GM12878 (cell line): ENCODE measurements around the gene UQCRC1. TPM values are rescaled to one million over a fixed set of nuclear protein-coding genes. Genes with fewer than 3 reads are reported as not detected.

Experiments used
- ATAC-seq: fragments of 200-7000 bp; cut with Tn5 transposase; 3 replicates; pipeline ENCODE4 v1.9.1; 2020; ENCODE audit warnings: mild to moderate bottlenecking, moderate library complexity
- BruUV-seq: library from RNA; stranded (reverse); fragments of 400-500 nt; replicated peaks from 2 replicates; lab custom pipeline; 2021; lab: Mats Ljungman, UMichigan
- CTCF ChIA-PET: fragments of 300-600 bp; sonication (Branson Sonifier 250); formaldehyde crosslinking; extraction: SDS; loops from one replicate; lab custom pipeline; 2021; ENCODE audit warnings: inconsistent platforms; lab: Yijun Ruan, JAX
- POLR2A ChIA-PET: fragments of 350-600 bp; formaldehyde crosslinking; extraction: SDS; loops from one replicate; lab custom pipeline; 2021; ENCODE audit warnings: inconsistent platforms; lab: Charles Lee
- RAD21 ChIA-PET: fragments of 300-600 bp; sonication (Branson Sonifier 250); formaldehyde crosslinking; loops from one replicate; lab custom pipeline; 2023; ENCODE audit warnings: antibody characterized with exemption; ENCODE audit not compliant: unreplicated experiment; lab: Charles Lee
- SMC1A ChIA-PET: fragments of 300-600 bp; sonication (Branson Sonifier 250); formaldehyde crosslinking; loops from one replicate; lab custom pipeline; 2023; ENCODE audit not compliant: unreplicated experiment, uncharacterized antibody; lab: Charles Lee
- DNase-seq: peaks from one replicate; pipeline ENCODE4 v3.0.0-alpha.2; 2011; ENCODE audit warnings: low read depth, low spot score
- FAIRE-seq: peaks from 3 replicates; lab custom pipeline; 2011; peaks lifted over from hg19 to GRCh38; lab: Jason Lieb, UNC
- H2AFZ ChIP-seq: 2 replicates; pipeline ENCODE4 v1.6.0; 2011; ENCODE audit warnings: low read depth, low read length, control low read depth; ENCODE audit not compliant: control insufficient read depth
- H3K27ac ChIP-seq: 2 replicates; pipeline ENCODE4 v1.5.1; 2011; ENCODE audit warnings: control low read depth; ENCODE audit not compliant: control insufficient read depth, insufficient read depth
- H3K27me3 ChIP-seq, 2 experiments: replicated peaks in 1 of 2; 2 replicates each; pipeline versions ENCODE4 v1.6.0 to v1.6.1; 2011; ENCODE audit warnings: low read length in 1 of 2; ENCODE audit not compliant: control insufficient read depth in 2 of 2, insufficient read depth in 2 of 2
- H3K36me3 ChIP-seq, 2 experiments: 2 replicates each; pipeline ENCODE4 v1.5.1; 2011; ENCODE audit warnings: low read length in 1 of 2; ENCODE audit not compliant: control insufficient read depth in 2 of 2, insufficient read depth in 2 of 2
- H3K4me1 ChIP-seq: 2 replicates; pipeline ENCODE4 v1.6.1; 2011; ENCODE audit warnings: mild to moderate bottlenecking, low read length, moderate library complexity, mixed read lengths; ENCODE audit not compliant: control insufficient read depth, insufficient read depth
- H3K4me2 ChIP-seq: 2 replicates; pipeline ENCODE4 v1.6.0; 2011; ENCODE audit warnings: control low read depth; ENCODE audit not compliant: control insufficient read depth, insufficient read depth
- H3K4me3 ChIP-seq: fragments of 200-600 bp; sonication (generic); 2 replicates; pipeline ENCODE4 v1.5.1; 2016
- H3K79me2 ChIP-seq: 2 replicates; pipeline ENCODE4 v1.6.0; 2011; ENCODE audit warnings: low read length; ENCODE audit not compliant: control insufficient read depth, insufficient read depth
- H3K9ac ChIP-seq: 2 replicates; pipeline ENCODE4 v1.8.0; 2011; ENCODE audit warnings: low read length, control low read depth, mixed read lengths; ENCODE audit not compliant: control insufficient read depth, insufficient read depth
- H3K9me3 ChIP-seq: replicated peaks from 3 replicates; pipeline ENCODE4 v1.5.1; 2011; ENCODE audit warnings: mild to moderate bottlenecking, low read length; ENCODE audit not compliant: control insufficient read depth, insufficient read depth
- H4K20me1 ChIP-seq: 2 replicates; pipeline ENCODE4 v1.6.0; 2011; ENCODE audit not compliant: control insufficient read depth, insufficient read depth
- E4F1 ChIP-seq: fragments of 450-650 bp; IDR thresholded peaks from 2 replicates; pipeline ENCODE4 v1.6.1; 2018; ENCODE audit warnings: borderline replicate concordance, mild to moderate bottlenecking; ENCODE audit not compliant: partially characterized antibody
- KLF5 ChIP-seq: fragments of 450-650 bp; IDR thresholded peaks from 2 replicates; pipeline ENCODE4 v1.6.1; 2014; ENCODE audit warnings: mild to moderate bottlenecking; ENCODE audit not compliant: partially characterized antibody
- NFYB ChIP-seq: IDR thresholded peaks from 2 replicates; pipeline ENCODE4 v1.6.1; 2011; ENCODE audit warnings: low read depth, mild to moderate bottlenecking, low read length, improper control_type of control experiment, moderate library complexity; ENCODE audit not compliant: insufficient read depth
- PAX8 ChIP-seq: fragments of 450-650 bp; IDR thresholded peaks from 2 replicates; pipeline ENCODE4 v1.6.1; 2017; ENCODE audit warnings: mild to moderate bottlenecking, moderate library complexity
- SPI1 ChIP-seq: IDR thresholded peaks from 2 replicates; pipeline ENCODE4 v1.6.1; 2011; ENCODE audit warnings: low read depth, mild to moderate bottlenecking, low read length, moderate library complexity, borderline replicate concordance; ENCODE audit not compliant: insufficient read depth
- TCF12 ChIP-seq: IDR thresholded peaks from 2 replicates; pipeline ENCODE4 v1.6.1; 2011; ENCODE audit warnings: low read depth, mild to moderate bottlenecking, low read length
- ZNF24 ChIP-seq: fragments of 450-650 bp; IDR thresholded peaks from 2 replicates; pipeline ENCODE4 v1.6.1; 2017; ENCODE audit warnings: antibody characterized with exemption, mild to moderate bottlenecking
- WGBS: methylation state at CpG from one replicate; pipeline ENCODE4 v1.1.6; 2016; ENCODE audit warnings: low lambda C conversion rate; ENCODE audit not compliant: insufficient replicate concordance, insufficient coverage; ENCODE audit errors: missing lambda C conversion rate; 5-methylcytosine and 5-hydroxymethylcytosine counted together
- in situ Hi-C: fragments of 300-500 bp; cut with MboI; formaldehyde crosslinking; loops from 9 replicates; pipeline ENCODE4 v1.14.3; 2018; ENCODE audit warnings: mixed read lengths
- intact Hi-C: fragments of 100-400 bp; cut with micrococcal nuclease; formaldehyde crosslinking; loops from one replicate; pipeline ENCODE4 v1.14.2; 2022; ENCODE audit not compliant: unreplicated experiment
- polyA plus RNA-seq, 11 experiments: library from polyadenylated mRNA; depleted of rRNA in 4 of 11; unstranded in 6 of 11; stranded (reverse) in 5 of 11; fragments of >200 nt; fragmentation: Nextera tagmentation in 4 of 11; fragmentation: Illumina TruSeq in 1 of 11; extraction: Ambion mirVana in 4 of 11; extraction: Trizol in 1 of 11; gene quantifications; 1 replicate in 1 of 11; 2 replicates in 10 of 11; pipeline versions ENCODE4 v1.2.1 to v1.2.3, GENCODE V29; 2011 to 2016; ENCODE audit warnings: inconsistent platforms in 2 of 11, missing spikeins in 2 of 11, low read depth in 1 of 11
- total RNA-seq, 4 experiments: library from RNA; depleted of rRNA in 3 of 4; stranded (reverse); fragments of >200 nt in 3 of 4; fragmentation: Illumina TruSeq in 1 of 4; extraction: Trizol in 1 of 4; gene quantifications; 2 replicates each; pipeline versions ENCODE4 v1.2.1 to v1.2.3, GENCODE V29; 2013 to 2021
- TF ChIP-seq, protein P1 (sequence below): fragments of 450-650 bp; IDR thresholded peaks from 2 replicates; pipeline ENCODE4 v1.6.1; 2017; ENCODE audit warnings: borderline replicate concordance
- TF ChIP-seq, protein P2 (sequence below): IDR thresholded peaks from 2 replicates; pipeline ENCODE4 v1.6.1; 2012; ENCODE audit warnings: low read depth, low read length, improper control_type of control experiment

UQCRC1 gene
- total and polyA plus RNA-seq, 10 of the 15 experiments (the other 5 are each of a cell fraction or from before 2014, with no cell fraction given) = 116 to 426 (median 228) TPM

DNA sequence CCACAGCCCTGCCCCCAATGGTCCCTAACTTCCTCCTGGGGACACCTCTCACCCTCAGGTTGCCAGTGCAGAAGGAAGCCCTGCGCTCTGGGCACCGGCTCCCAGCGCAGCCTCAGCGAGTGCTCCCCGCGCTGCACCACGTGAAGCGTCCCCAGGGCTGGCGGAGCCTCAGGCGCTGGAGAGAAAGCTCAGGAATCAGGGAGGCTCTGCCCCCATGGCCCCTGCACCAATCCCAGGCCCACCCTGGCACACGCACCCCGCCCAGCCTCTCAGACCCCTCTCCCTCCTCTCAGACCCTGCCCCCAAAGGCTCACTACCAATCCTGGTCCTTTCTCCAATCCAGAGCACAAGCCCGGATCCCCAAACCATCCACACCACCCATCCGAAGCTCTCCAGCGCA lies 21.2 kb downstream of the UQCRC1 start:
- no peak for ATAC-seq
- H2AFZ ChIP-seq = no peak overlapping the region
- FAIRE-seq = no peak
- no peak overlapping the region for H3K4me2 ChIP-seq
- POLR2A ChIA-PET = no interaction called here
- H3K9me3 ChIP-seq = no peaks in the 10 kb centered on the region
- RAD21 ChIA-PET = no interaction called here
- WGBS = 58% methylated on average over 15 of the region's 15 CpGs
- no peak overlapping the region for H3K4me3 ChIP-seq
- H4K20me1 ChIP-seq = no peaks in the 10 kb centered on the region
- CTCF ChIA-PET = no interaction called here
- SMC1A ChIA-PET = no interaction called here
- no peak overlapping the region for H3K27ac ChIP-seq
- no TSS peak for BruUV-seq
- no peak for DNase-seq
- no peaks in the 10 kb centered on the region for H3K4me1 ChIP-seq
- H3K79me2 ChIP-seq = no peaks in the 10 kb centered on the region
- TF ChIP-seq SPI1 = no peak
- no peak overlapping the region for H3K9ac ChIP-seq
- no peaks in the 10 kb centered on the region for H3K36me3 ChIP-seq
- no peaks in the 10 kb centered on the region for H3K27me3 ChIP-seq
- intact Hi-C loops = no loop called here
- in situ Hi-C loops = no loop called here

- H3K27ac ChIP-seq = no peak overlapping the region
- no peak overlapping the region for H3K4me3 ChIP-seq
- intact Hi-C loops (no loop called here), in situ Hi-C loops (no loop called here)
- BruUV-seq = no TSS peak
- no peaks in the 10 kb centered on the region for H3K9me3 ChIP-seq
- no peaks in the 10 kb centered on the region for H3K4me1 ChIP-seq
- H3K27me3 ChIP-seq = no peaks in the 10 kb centered on the region
- ATAC-seq = no peak
- H2AFZ ChIP-seq = no peak overlapping the region
- TF ChIP-seq E4F1 (no peak), KLF5 (no peak), ZNF24 (no peak), PAX8 (no peak), NFYB (no peak), TCF12 (no peak)
- TF ChIP-seq, protein P1, sequence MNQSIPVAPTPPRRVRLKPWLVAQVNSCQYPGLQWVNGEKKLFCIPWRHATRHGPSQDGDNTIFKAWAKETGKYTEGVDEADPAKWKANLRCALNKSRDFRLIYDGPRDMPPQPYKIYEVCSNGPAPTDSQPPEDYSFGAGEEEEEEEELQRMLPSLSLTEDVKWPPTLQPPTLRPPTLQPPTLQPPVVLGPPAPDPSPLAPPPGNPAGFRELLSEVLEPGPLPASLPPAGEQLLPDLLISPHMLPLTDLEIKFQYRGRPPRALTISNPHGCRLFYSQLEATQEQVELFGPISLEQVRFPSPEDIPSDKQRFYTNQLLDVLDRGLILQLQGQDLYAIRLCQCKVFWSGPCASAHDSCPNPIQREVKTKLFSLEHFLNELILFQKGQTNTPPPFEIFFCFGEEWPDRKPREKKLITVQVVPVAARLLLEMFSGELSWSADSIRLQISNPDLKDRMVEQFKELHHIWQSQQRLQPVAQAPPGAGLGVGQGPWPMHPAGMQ = no peak
- TF ChIP-seq, protein P2, sequence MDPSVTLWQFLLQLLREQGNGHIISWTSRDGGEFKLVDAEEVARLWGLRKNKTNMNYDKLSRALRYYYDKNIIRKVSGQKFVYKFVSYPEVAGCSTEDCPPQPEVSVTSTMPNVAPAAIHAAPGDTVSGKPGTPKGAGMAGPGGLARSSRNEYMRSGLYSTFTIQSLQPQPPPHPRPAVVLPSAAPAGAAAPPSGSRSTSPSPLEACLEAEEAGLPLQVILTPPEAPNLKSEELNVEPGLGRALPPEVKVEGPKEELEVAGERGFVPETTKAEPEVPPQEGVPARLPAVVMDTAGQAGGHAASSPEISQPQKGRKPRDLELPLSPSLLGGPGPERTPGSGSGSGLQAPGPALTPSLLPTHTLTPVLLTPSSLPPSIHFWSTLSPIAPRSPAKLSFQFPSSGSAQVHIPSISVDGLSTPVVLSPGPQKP = no peak
- TF ChIP-seq, all 136 proteins: peak for 0
- DNase-seq (no peak), FAIRE-seq (no peak)
- H3K4me2 ChIP-seq = no peak overlapping the region
- ChIA-PET RAD21 (no interaction called here), CTCF (interaction anchor here (1.1 kb wide), 1 partner anchor 29 kb away, joined by 3 read pairs; no protein-coding TSS in a partner anchor), POLR2A (no interaction called here), SMC1A (no interaction called here)
- 50% methylated on average over 10 of the region's 11 CpGs for WGBS
- H3K9ac ChIP-seq = no peak overlapping the region
- no peaks in the 10 kb centered on the region for H3K36me3 ChIP-seq
- H4K20me1 ChIP-seq = no peaks in the 10 kb centered on the region
- H3K79me2 ChIP-seq = no peaks in the 10 kb centered on the region
Observed at GRCh38 chr3:48587686-48588085, 21.8 kb downstream of the UQCRC1 start.
